HUES48 (cell line): ENCODE results near the gene VSTM2B.
A peak's percentile ranks its signal among the peaks of the same experiment; 100 is the strongest.

Experiments used
- H3K27ac ChIP-seq: one replicate; pipeline ENCODE4 v1.7.0; 2013; ENCODE audit warnings: low read depth, low read length, inconsistent platforms
- H3K27me3 ChIP-seq: 2 replicates; pipeline ENCODE4 v1.6.1; 2013; ENCODE audit warnings: mild to moderate bottlenecking, low read length; ENCODE audit not compliant: control insufficient read depth, insufficient read depth
- H3K36me3 ChIP-seq: 2 replicates; pipeline ENCODE4 v1.6.1; 2013; ENCODE audit warnings: low read length; ENCODE audit not compliant: control insufficient read depth, insufficient read depth
- H3K4me1 ChIP-seq: 2 replicates; pipeline ENCODE4 v1.6.1; 2013; ENCODE audit warnings: mild to moderate bottlenecking, low read length; ENCODE audit not compliant: control insufficient read depth, insufficient read depth
- H3K4me3 ChIP-seq: 2 replicates; pipeline ENCODE4 v1.5.1; 2013; ENCODE audit warnings: mild to moderate bottlenecking, low read depth, low read length
- H3K9ac ChIP-seq: 2 replicates; pipeline ENCODE4 v1.6.1; 2013; ENCODE audit warnings: mild to moderate bottlenecking, low read depth, low read length, moderate library complexity
- H3K9me3 ChIP-seq: 2 replicates; pipeline ENCODE4 v1.6.1; 2013; ENCODE audit warnings: low read length; ENCODE audit not compliant: control insufficient read depth, insufficient read depth

The VSTM2B gene

GRCh38 chr19:29525901-29526729 lies at the start of gene VSTM2B:
Gene VSTM2B, plus strand, starts transcription at chr19:29525994. Its CDS starts 590 bp downstream, at chr19:29526584.
- Histone ChIP-seq H3K27me3 (peaks cover 97% of the 10 kb centered on the region), H3K27ac (no peak within 1 kb of the TSS), H3K9me3 (no peaks in the 10 kb centered on the region), H3K9ac (no peak within 1 kb of the TSS), H3K36me3 (no peaks in the 10 kb centered on the region), H3K4me3 (peak within 1 kb of the TSS; percentile 70), H3K4me1 (peaks cover 15% of the 10 kb centered on the region; the same call in 1 of the 2 replicates)

DNA sequence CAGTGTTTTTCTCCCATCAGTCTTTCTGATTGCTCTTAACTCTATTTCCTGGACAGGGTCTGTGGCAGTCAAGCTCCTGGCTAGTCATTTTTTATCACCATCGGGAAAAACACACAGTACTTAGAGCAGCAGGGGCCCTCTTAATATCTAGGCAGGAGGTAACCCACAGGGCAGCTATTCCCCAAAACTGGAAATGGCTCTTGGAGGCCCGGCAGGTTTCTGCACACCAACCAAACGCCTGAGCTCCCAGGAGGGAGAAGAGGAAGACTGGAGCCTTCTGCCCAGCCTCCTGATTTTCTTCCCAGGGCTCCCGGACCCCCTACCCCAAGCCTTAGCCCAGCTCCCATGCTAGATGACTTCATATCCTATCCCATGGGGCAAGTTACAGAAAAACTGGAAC lies 49.3 kb upstream of the VSTM2B start:
- H3K4me3 ChIP-seq: no peak overlapping the region
- no peak overlapping the region for H3K9ac ChIP-seq
- no peak overlapping the region for H3K27ac ChIP-seq
- no peaks in the 10 kb centered on the region for H3K27me3 ChIP-seq
- H3K4me1 ChIP-seq: 0 out of 2 replicates have a peak, but pooled peaks cover 6% of the 10 kb centered on the region
- H3K36me3 ChIP-seq: no peaks in the 10 kb centered on the region
- H3K9me3 ChIP-seq: peaks cover 3% of the 10 kb centered on the region; the same call in 1 of the 2 replicates

DNA sequence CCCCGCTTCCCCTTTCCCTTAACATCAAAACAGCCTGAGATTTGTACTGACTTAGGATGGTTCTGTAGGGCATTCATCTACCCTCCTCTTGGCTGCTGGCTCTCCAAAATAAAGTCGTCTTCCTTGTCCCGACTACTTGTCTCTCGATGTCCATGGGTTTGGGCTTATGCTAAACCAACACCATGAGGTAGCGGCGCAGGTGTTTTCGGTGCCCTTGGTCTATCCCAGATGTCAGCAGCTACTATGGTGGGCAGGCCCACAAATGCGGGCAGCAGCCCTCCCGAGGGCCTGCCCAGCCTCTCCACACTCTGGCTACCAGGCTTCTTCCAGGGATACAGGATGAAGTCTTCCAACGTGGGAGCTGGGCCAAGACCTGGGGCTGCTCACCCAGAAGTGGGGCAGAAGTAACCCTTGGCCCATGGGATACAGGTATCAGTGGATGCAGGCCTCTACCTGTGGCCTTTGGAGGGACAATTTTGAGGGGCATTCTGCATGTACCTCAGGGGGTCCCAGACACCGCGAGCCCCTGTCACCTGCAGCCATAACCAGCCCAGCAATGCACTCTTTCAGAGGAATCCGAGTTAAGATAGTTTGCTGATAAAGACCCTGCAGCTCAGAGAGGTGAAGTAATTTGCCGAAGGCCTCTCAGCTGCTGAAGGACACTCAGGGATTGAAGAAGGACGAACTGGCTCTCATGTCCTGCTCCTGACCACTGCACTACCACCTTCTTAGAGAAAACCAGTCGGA lies 47.8 kb upstream of the VSTM2B start:
- Histone ChIP-seq H3K36me3 (no peaks in the 10 kb centered on the region), H3K4me3 (no peak overlapping the region), H3K4me1 (0 out of 2 replicates have a peak, but pooled peaks cover 6% of the 10 kb centered on the region)

GRCh38 chr19:29478578-29479565 lies 46.9 kb upstream of the VSTM2B start:
- Histone ChIP-seq H3K36me3 (no peaks in the 10 kb centered on the region), H3K4me3 (no peak overlapping the region), H3K27me3 (no peaks in the 10 kb centered on the region), H3K9ac (no peak overlapping the region), H3K9me3 (peaks cover 3% of the 10 kb centered on the region; the same call in 1 of the 2 replicates), H3K4me1 (0 out of 2 replicates have a peak, but pooled peaks cover 6% of the 10 kb centered on the region), H3K27ac (no peak overlapping the region)

More for the DNA sequence above, 47.8 kb upstream of the VSTM2B start:
- Histone ChIP-seq H3K27ac (no peak overlapping the region), H3K9me3 (peaks cover 3% of the 10 kb centered on the region; the same call in 1 of the 2 replicates), H3K9ac (no peak overlapping the region), H3K27me3 (no peaks in the 10 kb centered on the region)

GRCh38 chr19:29479941-29480340 lies 45.9 kb upstream of the VSTM2B start:
- Histone ChIP-seq H3K4me1 (0 out of 2 replicates have a peak, but pooled peaks cover 6% of the 10 kb centered on the region), H3K27me3 (no peaks in the 10 kb centered on the region), H3K9me3 (peaks cover 3% of the 10 kb centered on the region; the same call in 1 of the 2 replicates), H3K9ac (no peak overlapping the region), H3K36me3 (no peaks in the 10 kb centered on the region), H3K4me3 (no peak overlapping the region), H3K27ac (no peak overlapping the region)

- 0 out of 2 replicates have a peak, but pooled peaks cover 6% of the 10 kb centered on the region for H3K4me1 ChIP-seq
- H3K36me3 ChIP-seq: no peaks in the 10 kb centered on the region
- H3K9me3 ChIP-seq: peaks cover 3% of the 10 kb centered on the region; the same call in 1 of the 2 replicates
- no peak overlapping the region for H3K27ac ChIP-seq
- no peak overlapping the region for H3K4me3 ChIP-seq
- H3K9ac ChIP-seq: no peak overlapping the region
- H3K27me3 ChIP-seq: no peaks in the 10 kb centered on the region
Observed at GRCh38 chr19:29480507-29480906, 45.3 kb upstream of the VSTM2B start.

DNA sequence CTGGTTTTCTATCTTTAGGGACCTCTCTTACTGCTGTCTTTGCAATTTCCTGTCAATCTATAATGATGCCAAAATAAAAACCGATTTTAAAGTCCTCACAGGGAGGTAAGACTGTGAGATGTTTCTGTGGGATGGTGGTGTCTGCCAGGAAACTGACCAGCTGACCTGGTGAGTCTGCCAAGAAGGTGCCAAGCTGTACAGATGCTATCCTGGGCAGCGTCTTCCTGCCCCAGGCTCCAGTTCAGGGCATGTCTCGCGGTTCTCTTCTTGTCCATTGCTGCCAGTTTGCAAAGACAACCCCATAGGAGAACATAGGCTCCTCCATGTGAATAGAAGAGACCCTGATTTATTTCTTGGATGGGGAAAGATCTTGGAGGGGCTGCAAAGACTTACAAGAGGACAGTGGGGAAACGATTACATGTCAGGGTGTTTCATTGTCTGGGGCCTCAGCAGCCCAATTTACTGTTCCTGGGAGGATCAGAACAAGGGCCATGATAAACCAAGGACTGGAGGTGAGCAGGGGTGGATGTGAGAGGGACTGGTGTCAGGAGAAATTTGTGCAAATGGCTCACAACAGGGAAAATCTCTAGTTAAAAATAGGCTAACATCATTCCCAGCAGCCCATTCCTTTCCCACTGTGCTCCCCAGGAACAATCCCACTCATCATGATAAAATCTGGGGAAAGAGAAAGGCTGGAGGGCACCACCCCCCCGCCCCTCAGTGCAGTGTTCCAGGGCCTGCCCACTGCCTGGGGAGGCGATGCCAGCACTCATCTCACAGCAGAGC lies 42.7 kb upstream of the VSTM2B start:
- Histone ChIP-seq H3K9ac (no peak overlapping the region), H3K4me3 (no peak overlapping the region), H3K27me3 (no peaks in the 10 kb centered on the region), H3K27ac (no peak overlapping the region), H3K36me3 (no peaks in the 10 kb centered on the region), H3K9me3 (peaks cover 3% of the 10 kb centered on the region; the same call in 1 of the 2 replicates), H3K4me1 (0 out of 2 replicates have a peak, but pooled peaks cover 6% of the 10 kb centered on the region)

- Histone ChIP-seq H3K4me1 (0 out of 2 replicates have a peak, but pooled peaks cover 6% of the 10 kb centered on the region), H3K36me3 (no peaks in the 10 kb centered on the region), H3K27ac (no peak overlapping the region), H3K9ac (no peak overlapping the region), H3K27me3 (no peaks in the 10 kb centered on the region), H3K4me3 (no peak overlapping the region), H3K9me3 (peaks cover 3% of the 10 kb centered on the region; the same call in 1 of the 2 replicates)
Observed at GRCh38 chr19:29483641-29483920, 42.2 kb upstream of the VSTM2B start.

DNA sequence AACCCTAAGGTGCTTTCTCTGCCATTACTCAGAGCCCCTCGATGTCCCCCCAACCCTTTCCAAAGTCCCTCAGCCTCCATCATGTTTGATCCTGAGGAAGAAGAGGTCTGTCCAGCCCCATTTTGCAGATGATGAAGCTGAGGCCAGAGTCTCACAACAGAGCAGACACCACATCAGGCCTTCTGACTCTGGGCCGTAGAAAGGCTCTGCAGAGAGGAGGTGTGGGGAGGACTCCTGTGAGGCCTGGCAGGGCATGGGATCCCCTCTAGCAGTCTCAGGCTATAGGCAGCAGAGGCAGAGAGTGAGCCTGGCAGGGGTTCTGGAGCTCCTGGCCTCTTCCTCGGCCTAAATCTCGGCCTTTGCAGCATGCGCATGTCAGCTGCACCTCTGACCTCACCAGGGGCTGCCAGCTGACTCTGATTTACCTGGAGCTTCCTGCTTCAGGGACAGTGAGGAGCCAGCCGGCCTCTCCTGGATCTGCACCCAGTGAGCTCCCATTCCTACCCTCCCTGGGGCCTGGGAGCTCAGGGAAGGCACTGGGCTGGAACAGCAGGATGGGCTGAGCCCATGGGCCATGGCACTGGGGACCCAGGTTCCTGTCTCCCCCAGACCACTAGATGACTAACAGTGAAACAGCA lies 41.7 kb upstream of the VSTM2B start:
- H3K4me3 ChIP-seq: no peak overlapping the region
- no peaks in the 10 kb centered on the region for H3K36me3 ChIP-seq
- peaks cover 3% of the 10 kb centered on the region; the same call in 1 of the 2 replicates for H3K9me3 ChIP-seq
- 0 out of 2 replicates have a peak, but pooled peaks cover 2% of the 10 kb centered on the region for H3K4me1 ChIP-seq
- no peak overlapping the region for H3K9ac ChIP-seq
- H3K27ac ChIP-seq: no peak overlapping the region
- no peaks in the 10 kb centered on the region for H3K27me3 ChIP-seq
